Peyer's patch (tissue), 4 donors: ENCODE measurements around the gene KRTAP9-7. TPM values are rescaled to one million over a fixed set of nuclear protein-coding genes. Genes with fewer than 3 reads are reported as not detected.
A peak's percentile ranks its signal among the peaks of the same experiment; 100 is the strongest.

Experiments used
- DNase-seq, 3 donors: peaks; one replicate each; pipeline ENCODE4 v3.0.0-alpha.2; 2017 to 2019
- H3K27ac ChIP-seq, 4 donors: fragments of 200-600 bp; sonication (generic); one replicate each; pipeline ENCODE4 v1.5.1; 2016 to 2019
- H3K27me3 ChIP-seq, 2 donors: fragments of 200-600 bp; sonication (generic); one replicate each; pipeline ENCODE4 v1.5.1; 2019
- H3K36me3 ChIP-seq, 3 donors: fragments of 200-600 bp; sonication (generic); one replicate each; pipeline ENCODE4 v1.5.1; 2016 to 2019
- H3K4me1 ChIP-seq, 4 donors: fragments of 200-600 bp; sonication (generic); one replicate each; pipeline ENCODE4 v1.5.1; 2016 to 2019
- H3K4me3 ChIP-seq, 4 donors: fragments of 200-600 bp; sonication (generic); 1 replicate in 3 of 4; 2 replicates in 1 of 4; pipeline ENCODE4 v1.5.1; 2016 to 2019; ENCODE audit warnings: mild to moderate bottlenecking in 1 of 4
- H3K9me3 ChIP-seq, 4 donors: fragments of 200-600 bp; sonication (generic); one replicate each; pipeline ENCODE4 v1.5.1; 2016 to 2019; ENCODE audit warnings: mild to moderate bottlenecking in 1 of 4
- CTCF ChIP-seq, 6 experiments: fragments of 450-650 bp in 4 of 6; fragments of 200-600 bp in 2 of 6; sonication (generic) in 1 of 6; IDR thresholded peaks; one replicate each; pipeline ENCODE4 v1.5.1; 2017 to 2019; ENCODE audit warnings: antibody characterized with exemption in 6 of 6, mild to moderate bottlenecking in 3 of 6, moderate library complexity in 1 of 6
- POLR2A ChIP-seq, 2 donors: fragments of 450-650 bp; IDR thresholded peaks; one replicate each; pipeline ENCODE4 v1.5.1; 2017; ENCODE audit warnings: antibody characterized with exemption in 2 of 2, mild to moderate bottlenecking in 2 of 2, moderate library complexity in 2 of 2
- total RNA-seq, 4 donors: library from RNA; depleted of rRNA; stranded (reverse); fragments of >200 nt; gene quantifications; one replicate each; pipeline ENCODE4 v1.1.0, GENCODE V29; 2016

Gene KRTAP9-7
- total RNA-seq, 4 donors from 2014 or later, result not detected

- Histone ChIP-seq H3K4me1 (peaks cover 0 to 23% (median 0%) of the 10 kb centered on the region in 4 donors), H3K4me3 (peak overlapping the region in 1 of 4 donors; percentile 17), H3K27ac (peak overlapping the region in 3 of 4 donors; percentile 30 to 77 (median 62)), H3K36me3 (no peaks in the 10 kb centered on the region), H3K27me3 (no peaks in the 10 kb centered on the region), H3K9me3 (no peaks in the 10 kb centered on the region)
- DNase-seq, result peak; percentile 48 to 89 (median 86)
- TF ChIP-seq POLR2A (IDR thresholded peaks at IDR 0.05) (no peak), CTCF (IDR thresholded peaks at IDR 0.05) (no peak)
Observed at GRCh38 chr17:41308251-41308917, 32.9 kb downstream of the KRTAP9-7 start.

- TF ChIP-seq POLR2A (IDR thresholded peaks at IDR 0.05) (no peak), CTCF (IDR thresholded peaks at IDR 0.05) (no peak)
- Histone ChIP-seq H3K4me3 (peak within 1 kb of the TSS in 1 of 4 donors; percentile 17), H3K27me3 (no peaks in the 10 kb centered on the region), H3K9me3 (no peaks in the 10 kb centered on the region), H3K4me1 (peaks cover 0 to 23% (median 0%) of the 10 kb centered on the region in 4 donors), H3K27ac (peak within 1 kb of the TSS in 3 of 4 donors; percentile 30 to 77 (median 62)), H3K36me3 (no peaks in the 10 kb centered on the region)
- peak; percentile 42 to 58 (median 45) for DNase-seq
Observed at GRCh38 chr17:41308918-41309359, 33.4 kb downstream of the KRTAP9-7 start, which contains the start of gene KRTAP16-1. Gene KRTAP16-1 (minus strand): TSS chr17:41309309. CDS start chr17:41309253, 56 bp downstream.

GRCh38 chr17:41311111-41311510 is 35.6 kb downstream of the KRTAP9-7 start:
- Histone ChIP-seq H3K9me3 (no peaks in the 10 kb centered on the region), H3K27me3 (no peaks in the 10 kb centered on the region), H3K27ac (no peak overlapping the region), H3K4me3 (no peak overlapping the region), H3K36me3 (no peaks in the 10 kb centered on the region), H3K4me1 (peaks cover 0 to 23% (median 0%) of the 10 kb centered on the region in 4 donors)
- TF ChIP-seq POLR2A (IDR thresholded peaks at IDR 0.05), result no peak
- no peak for TF ChIP-seq CTCF (IDR thresholded peaks at IDR 0.05)
- no peak for DNase-seq

GRCh38 chr17:41315204-41315794 is 39.8 kb downstream of the KRTAP9-7 start, which contains the start of gene KRTAP17-1:
Gene KRTAP17-1 (minus strand): TSS chr17:41315710. CDS start chr17:41315650, 60 bp downstream.
- Histone ChIP-seq H3K27me3 (no peaks in the 10 kb centered on the region), H3K36me3 (no peaks in the 10 kb centered on the region), H3K9me3 (peaks cover 0 to 3% (median 0%) of the 10 kb centered on the region in 4 donors), H3K4me3 (no peak within 1 kb of the TSS), H3K27ac (no peak within 1 kb of the TSS), H3K4me1 (no peaks in the 10 kb centered on the region)
- DNase-seq, result no peak
- TF ChIP-seq POLR2A (IDR thresholded peaks at IDR 0.05) (no peak), CTCF (IDR thresholded peaks at IDR 0.05) (no peak)

GRCh38 chr17:41315814-41316445 is 40.4 kb downstream of the KRTAP9-7 start:
- Histone ChIP-seq H3K4me1 (no peaks in the 10 kb centered on the region), H3K36me3 (no peaks in the 10 kb centered on the region), H3K27ac (no peak overlapping the region), H3K4me3 (no peak overlapping the region), H3K9me3 (peaks cover 0 to 3% (median 0%) of the 10 kb centered on the region in 4 donors), H3K27me3 (no peaks in the 10 kb centered on the region)
- no peak for DNase-seq
- TF ChIP-seq CTCF (IDR thresholded peaks at IDR 0.05), result no peak
- no peak for TF ChIP-seq POLR2A (IDR thresholded peaks at IDR 0.05)
